ENCODE results near the gene DENND2A.

DNA sequence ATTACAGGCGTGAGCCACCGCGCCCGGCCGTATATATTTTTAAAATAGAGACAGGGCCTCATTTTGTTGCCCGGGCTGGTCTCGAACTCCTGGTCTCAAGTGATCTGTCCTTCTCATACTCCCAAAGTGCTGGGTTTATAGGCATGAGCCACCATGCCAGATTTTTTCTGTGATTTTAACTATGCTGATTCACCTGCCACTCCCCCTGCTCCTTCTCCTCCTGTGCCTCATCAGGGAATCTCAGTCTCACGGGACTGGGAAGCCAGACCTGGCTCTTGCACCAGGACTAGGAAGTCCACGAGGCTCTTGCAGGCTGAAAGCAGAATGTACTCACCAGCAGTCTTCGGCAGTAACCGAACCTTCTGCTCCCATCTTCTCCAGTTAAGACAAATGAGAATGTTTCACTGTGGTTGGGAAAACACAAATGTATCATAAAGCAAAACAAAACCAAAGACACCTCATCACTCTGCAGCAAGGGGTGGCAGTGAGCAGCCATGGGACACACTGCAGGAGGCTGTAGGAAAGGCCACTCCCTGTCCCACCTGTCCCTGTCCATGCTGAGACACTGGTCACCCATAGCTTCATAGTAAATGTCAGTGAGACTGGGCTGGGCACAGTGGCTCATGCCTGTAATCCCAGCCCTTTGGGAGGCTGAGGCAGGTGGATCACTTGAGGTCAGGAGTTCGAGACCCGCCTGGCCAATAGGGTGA is 82.6 kb downstream of the DENND2A start:
- no peak for TF ChIP-seq CTCF (IDR thresholded peaks at IDR 0.05; ENCODE audit: low read depth, low read length, poor library complexity, severe bottlenecking)
- TF ChIP-seq EZH2phosphoT487 (IDR thresholded peaks at IDR 0.05; ENCODE audit: borderline replicate concordance, low read length) = no peak

Data from DOHH2 (cell line).